Measurements from ENCODE around the gene ARL6IP4. TPM values are rescaled to one million over a fixed set of nuclear protein-coding genes. Genes with fewer than 3 reads are reported as not detected.

ARL6IP4 gene
- total RNA-seq, 2 experiments from 2014 or later: 159 to 177 TPM

DNA sequence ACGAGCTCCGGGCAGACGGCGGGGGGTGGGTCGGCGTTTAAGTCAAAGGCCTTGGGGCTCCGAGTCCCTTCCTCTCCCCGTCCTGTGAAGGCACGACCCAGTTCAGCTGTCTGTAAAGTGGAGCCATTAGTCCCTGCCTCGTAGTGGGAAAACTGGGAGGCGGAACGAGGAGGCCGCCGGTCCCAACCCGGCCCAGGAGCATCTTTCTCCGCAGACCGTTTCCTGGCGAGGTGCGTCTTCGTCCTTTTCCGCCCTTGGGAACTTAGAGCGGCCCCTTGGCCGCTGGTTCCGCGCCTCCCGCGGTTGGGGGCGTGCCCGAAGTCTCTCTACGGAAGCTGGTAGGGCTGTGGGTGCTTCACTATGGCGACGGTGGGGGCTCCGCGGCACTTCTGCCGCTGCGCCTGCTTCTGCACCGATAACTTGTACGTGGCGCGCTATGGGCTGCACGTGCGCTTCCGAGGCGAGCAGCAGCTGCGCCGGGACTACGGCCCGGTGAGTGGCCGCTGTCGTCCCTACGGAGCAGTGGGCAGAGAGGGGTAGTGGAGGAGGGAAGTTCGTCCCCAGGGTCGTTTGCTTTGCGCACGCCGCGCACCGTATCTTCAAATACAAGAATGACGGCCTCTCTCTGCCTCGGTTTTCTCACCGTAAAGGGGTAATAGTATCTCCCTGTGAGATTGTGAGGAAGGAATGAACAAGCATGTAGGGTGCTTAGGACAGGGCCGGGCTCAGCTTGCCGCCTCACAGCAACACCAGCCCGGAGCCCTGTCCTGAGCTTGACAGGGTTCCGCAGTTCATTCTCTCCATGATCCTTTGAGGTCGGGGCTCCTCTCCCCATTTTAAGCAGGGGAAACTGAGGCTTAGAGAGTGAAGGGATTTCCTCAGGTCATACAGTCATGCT, 5.3 kb upstream of the ARL6IP4 start, which contains the start of gene OGFOD2:
OGFOD2 (plus strand) TSS at position 353 of the 898 bp plus-strand sequence; CDS start at position 361, 8 bp downstream.
- Mint-ChIP-seq H3K4me3 (peak within 1 kb of the TSS; percentile 90), H3K27ac (peak within 1 kb of the TSS; percentile 100), H3K4me1 (ENCODE audit: low read depth) (peaks cover 39% of the 10 kb centered on the region), H3K9me3 (no peaks in the 10 kb centered on the region), H3K27me3 (ENCODE audit: low read depth) (no peaks in the 10 kb centered on the region), H3K36me3 (ENCODE audit: low read depth) (no peaks in the 10 kb centered on the region)
- peak; percentile 95 for DNase-seq
- intact Hi-C loops (cut with micrococcal nuclease): loop anchor here (1.0 to 10.0 kb wide), 14 partner anchors 28 to 740 kb away; partner anchors contain the start of genes ATP6V0A2, DDX55, KNTC1 and PITPNM2
- CTCF ChIA-PET: interaction anchor here (0.9 to 1.1 kb wide), 3 partner anchors 181 to 627 kb away, joined by 3 to 4 read pairs (median 3); no protein-coding TSS in a partner anchor

GRCh38 chr12:122975790-122976647, 4.5 kb upstream of the ARL6IP4 start:
- DNase-seq: no peak
- intact Hi-C loops (cut with micrococcal nuclease): loop anchor here (1.0 to 10.0 kb wide), 9 partner anchors 49 to 739 kb away; partner anchors contain the start of genes ATP6V0A2, DDX55, PITPNM2 and RILPL2
- H3K27ac Mint-ChIP-seq: peak overlapping the region; percentile 100
- peaks cover 40% of the 10 kb centered on the region for H3K4me1 Mint-ChIP-seq (ENCODE audit: low read depth)
- no peaks in the 10 kb centered on the region for H3K9me3 Mint-ChIP-seq
- H3K4me3 Mint-ChIP-seq: peak overlapping the region; percentile 90
- H3K36me3 Mint-ChIP-seq (ENCODE audit: low read depth): peaks cover 1% of the 10 kb centered on the region
- no peaks in the 10 kb centered on the region for H3K27me3 Mint-ChIP-seq (ENCODE audit: low read depth)
- CTCF ChIA-PET: interaction anchor here (0.5 kb wide), 1 partner anchor 561 kb away, joined by 4 read pairs; no protein-coding TSS in a partner anchor

- CTCF ChIA-PET: interaction anchor here (0.5 kb wide), 1 partner anchor 562 kb away, joined by 4 read pairs; no protein-coding TSS in a partner anchor
Measured at GRCh38 chr12:122976648-122976975, 3.9 kb upstream of the ARL6IP4 start.

GRCh38 chr12:122977153-122977552, 3.3 kb upstream of the ARL6IP4 start:
- H3K36me3 Mint-ChIP-seq (ENCODE audit: low read depth): peaks cover 10% of the 10 kb centered on the region
- H3K9me3 Mint-ChIP-seq: no peaks in the 10 kb centered on the region
- H3K4me1 Mint-ChIP-seq (ENCODE audit: low read depth): peaks cover 49% of the 10 kb centered on the region
- H3K27ac Mint-ChIP-seq: no peak overlapping the region
- H3K27me3 Mint-ChIP-seq (ENCODE audit: low read depth): no peaks in the 10 kb centered on the region
- CTCF ChIA-PET: no interaction called here
- intact Hi-C loops (cut with micrococcal nuclease): loop anchor here (10.0 kb wide), 2 partner anchors 458 to 738 kb away; partner anchors contain the start of genes ATP6V0A2 and RILPL2
- no peak for DNase-seq
- H3K4me3 Mint-ChIP-seq: peak overlapping the region; percentile 39

More at GRCh38 chr12:122976648-122976975, 3.9 kb upstream of the ARL6IP4 start:
- peaks cover 5% of the 10 kb centered on the region for H3K36me3 Mint-ChIP-seq (ENCODE audit: low read depth)
- DNase-seq: no peak
- H3K27me3 Mint-ChIP-seq (ENCODE audit: low read depth): no peaks in the 10 kb centered on the region
- no peak overlapping the region for H3K27ac Mint-ChIP-seq
- H3K4me3 Mint-ChIP-seq: peak overlapping the region; percentile 90
- intact Hi-C loops (cut with micrococcal nuclease): loop anchor here (10.0 kb wide), 2 partner anchors 458 to 738 kb away; partner anchors contain the start of genes ATP6V0A2 and RILPL2
- H3K9me3 Mint-ChIP-seq: no peaks in the 10 kb centered on the region
- H3K4me1 Mint-ChIP-seq (ENCODE audit: low read depth): peaks cover 43% of the 10 kb centered on the region

DNA sequence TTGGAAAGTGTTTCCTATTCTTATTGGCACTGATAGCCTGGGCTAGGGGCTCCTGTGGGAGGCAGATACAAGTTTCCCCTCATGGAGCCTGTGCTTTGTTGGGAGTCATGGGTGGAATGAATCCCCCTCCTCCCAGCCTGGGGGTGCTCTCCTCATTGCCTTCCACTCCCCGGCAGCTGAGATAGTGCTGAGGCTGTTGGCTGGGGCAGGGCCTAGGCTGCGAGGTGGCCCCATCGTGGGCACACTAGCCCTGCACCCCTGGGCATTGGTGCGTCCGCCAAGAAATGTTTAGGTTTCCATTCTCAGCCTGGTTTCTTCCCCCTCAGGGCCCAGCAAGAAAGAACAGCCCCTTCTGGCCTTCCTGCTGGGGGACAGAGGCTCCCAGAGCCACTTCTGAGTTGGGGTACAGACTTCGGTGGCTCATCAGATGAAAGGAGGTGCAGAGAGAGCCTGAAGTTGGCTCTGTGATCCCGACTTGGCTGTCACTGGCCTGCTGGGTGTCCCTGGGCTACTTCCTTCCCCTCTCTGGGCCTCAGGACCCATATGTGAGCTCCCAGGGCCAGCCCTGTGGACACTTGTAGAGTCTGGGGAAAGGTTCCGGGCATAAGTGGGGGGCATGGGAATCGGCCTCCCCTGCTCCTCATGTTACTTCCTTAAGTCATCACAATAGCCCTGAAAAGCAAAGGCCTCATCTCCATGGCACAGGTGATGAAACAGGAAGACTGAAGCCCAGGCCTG, 2.7 kb upstream of the ARL6IP4 start:
- Mint-ChIP-seq H3K4me3 (peak overlapping the region; percentile 12), H3K27ac (peak overlapping the region; percentile 47), H3K36me3 (ENCODE audit: low read depth) (peaks cover 11% of the 10 kb centered on the region), H3K9me3 (no peaks in the 10 kb centered on the region), H3K27me3 (ENCODE audit: low read depth) (no peaks in the 10 kb centered on the region), H3K4me1 (ENCODE audit: low read depth) (peaks cover 52% of the 10 kb centered on the region)
- DNase-seq: no peak
- CTCF ChIA-PET: interaction anchor here (0.6 kb wide), 1 partner anchor 101 kb away, joined by 3 read pairs; no protein-coding TSS in a partner anchor
- intact Hi-C loops (cut with micrococcal nuclease): loop anchor here (10.0 kb wide), 2 partner anchors 457 to 737 kb away; partner anchors contain the start of genes ATP6V0A2 and RILPL2

GRCh38 chr12:122978507-122978955, 1.9 kb upstream of the ARL6IP4 start:
- CTCF ChIA-PET: interaction anchor here (0.6 kb wide), 2 partner anchors 102 to 185 kb away, joined by 3 read pairs; no protein-coding TSS in a partner anchor

DNA sequence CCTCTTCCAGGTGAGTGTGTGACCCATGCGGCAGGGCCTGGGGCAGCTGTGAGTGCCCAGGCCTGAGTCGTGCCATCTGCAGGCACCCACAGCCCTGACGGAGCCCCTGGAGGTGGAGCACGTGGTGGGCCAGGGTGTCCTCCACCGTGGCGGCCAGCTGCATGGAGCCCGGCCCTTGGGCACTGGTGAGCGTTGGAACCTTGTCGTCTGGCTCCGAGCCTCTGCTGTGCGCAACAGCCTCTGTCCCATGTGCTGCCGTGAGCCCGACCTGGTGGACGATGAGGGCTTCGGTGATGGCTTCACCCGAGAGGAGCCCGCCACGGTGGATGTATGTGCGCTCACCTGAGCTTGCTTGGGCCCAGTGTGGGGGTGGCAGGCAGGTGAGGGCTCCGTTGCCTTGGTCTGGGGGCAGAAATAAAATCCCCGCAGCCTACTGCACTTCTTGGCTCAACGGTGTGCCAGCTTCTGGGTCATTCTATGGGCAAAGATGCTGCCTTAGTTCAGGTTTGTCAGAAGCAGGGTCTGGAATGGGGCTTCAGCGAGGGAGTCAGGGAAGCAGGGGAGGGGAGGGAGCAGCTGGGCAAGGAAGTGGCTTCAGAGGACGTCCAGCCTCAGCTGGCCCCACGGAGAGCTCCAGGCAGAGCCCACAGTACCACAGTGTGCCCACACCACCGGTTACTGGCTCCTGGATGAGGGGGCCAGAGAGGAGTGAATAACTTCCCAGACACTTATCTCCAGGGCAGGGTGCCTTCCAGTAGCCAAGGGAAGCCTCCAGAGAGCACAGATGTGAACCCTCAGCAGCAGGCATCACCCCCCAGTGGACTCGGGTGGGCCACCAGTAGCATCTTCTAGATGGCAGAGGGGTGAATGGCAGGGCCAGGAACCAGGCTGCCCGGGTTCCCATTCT, 1.2 kb upstream of the ARL6IP4 start:
- H3K4me1 Mint-ChIP-seq (ENCODE audit: low read depth): peaks cover 60% of the 10 kb centered on the region

More at GRCh38 chr12:122978507-122978955, 1.9 kb upstream of the ARL6IP4 start:
- Mint-ChIP-seq H3K4me3 (no peak overlapping the region), H3K4me1 (ENCODE audit: low read depth) (peaks cover 58% of the 10 kb centered on the region), H3K27me3 (ENCODE audit: low read depth) (no peaks in the 10 kb centered on the region), H3K36me3 (ENCODE audit: low read depth) (peaks cover 11% of the 10 kb centered on the region), H3K9me3 (no peaks in the 10 kb centered on the region), H3K27ac (no peak overlapping the region)
- no peak for DNase-seq
- intact Hi-C loops (cut with micrococcal nuclease): loop anchor here (10.0 kb wide), 2 partner anchors 456 to 736 kb away; partner anchors contain the start of genes ATP6V0A2 and RILPL2

DNA sequence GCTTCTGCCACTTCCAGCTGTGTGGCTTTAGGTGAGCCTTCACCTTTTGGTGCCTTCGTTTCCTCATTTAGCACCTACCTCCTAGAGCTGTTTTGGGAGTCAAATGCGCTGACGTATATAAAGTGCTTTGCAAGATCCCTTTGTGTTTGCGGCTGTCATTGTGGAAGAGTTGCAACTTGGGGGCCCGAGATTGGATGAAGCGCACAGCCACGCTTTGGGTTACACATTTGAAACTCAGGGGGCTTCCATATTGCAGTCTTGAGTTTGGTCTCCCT, 636 bp upstream of the ARL6IP4 start:
- intact Hi-C loops (cut with micrococcal nuclease): loop anchor here (1.0 to 10.0 kb wide), 3 partner anchors 96 to 735 kb away; partner anchors contain the start of genes ATP6V0A2 and RILPL2

More for the DNA sequence above, 1.2 kb upstream of the ARL6IP4 start:
- peak overlapping the region; percentile 46 for H3K27ac Mint-ChIP-seq
- CTCF ChIA-PET: interaction anchor here (0.6 to 0.7 kb wide), 3 partner anchors 46 to 185 kb away, joined by 3 read pairs; no protein-coding TSS in a partner anchor
- peaks cover 11% of the 10 kb centered on the region for H3K36me3 Mint-ChIP-seq (ENCODE audit: low read depth)
- intact Hi-C loops (cut with micrococcal nuclease): loop anchor here (10.0 kb wide), 2 partner anchors 456 to 736 kb away; partner anchors contain the start of genes ATP6V0A2 and RILPL2
- no peaks in the 10 kb centered on the region for H3K27me3 Mint-ChIP-seq (ENCODE audit: low read depth)
- no peak for DNase-seq
- no peaks in the 10 kb centered on the region for H3K9me3 Mint-ChIP-seq
- peak overlapping the region; percentile 81 for H3K4me3 Mint-ChIP-seq

DNA sequence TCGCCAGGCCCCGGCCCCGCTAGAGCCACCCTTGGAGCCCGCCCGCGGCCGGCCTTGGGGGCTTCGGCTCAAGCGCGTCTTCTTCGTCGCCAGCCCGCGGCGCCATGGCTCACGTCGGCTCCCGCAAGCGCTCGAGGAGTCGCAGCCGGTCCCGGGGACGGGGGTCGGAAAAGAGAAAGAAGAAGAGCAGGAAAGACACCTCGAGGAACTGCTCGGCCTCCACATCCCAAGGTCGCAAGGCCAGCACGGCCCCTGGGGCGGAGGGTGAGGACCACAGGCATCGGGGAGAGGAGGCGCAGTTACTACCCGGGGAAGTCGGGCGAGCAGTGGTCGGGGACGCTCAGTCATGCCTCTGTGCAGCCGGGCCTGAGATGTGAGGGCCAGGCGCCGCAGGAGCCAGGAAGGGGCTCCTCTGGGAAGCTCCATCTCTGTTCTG, 573 bp downstream of the ARL6IP4 start:
- DNase-seq: peak; percentile 25
- intact Hi-C loops (cut with micrococcal nuclease): no loop called here
- Mint-ChIP-seq H3K27ac (peak overlapping the region; percentile 84), H3K36me3 (ENCODE audit: low read depth) (peaks cover 11% of the 10 kb centered on the region), H3K4me3 (peak overlapping the region; percentile 81), H3K4me1 (ENCODE audit: low read depth) (peaks cover 58% of the 10 kb centered on the region), H3K9me3 (no peaks in the 10 kb centered on the region), H3K27me3 (ENCODE audit: low read depth) (no peaks in the 10 kb centered on the region)
- CTCF ChIA-PET: interaction anchor here (0.8 kb wide), 1 partner anchor 101 kb away, joined by 3 read pairs; no protein-coding TSS in a partner anchor

More for the DNA sequence above, 636 bp upstream of the ARL6IP4 start:
- Mint-ChIP-seq H3K27me3 (ENCODE audit: low read depth) (no peaks in the 10 kb centered on the region), H3K4me3 (peak overlapping the region; percentile 81), H3K36me3 (ENCODE audit: low read depth) (peaks cover 11% of the 10 kb centered on the region), H3K9me3 (no peaks in the 10 kb centered on the region), H3K4me1 (ENCODE audit: low read depth) (peaks cover 62% of the 10 kb centered on the region), H3K27ac (peak overlapping the region; percentile 82)
- CTCF ChIA-PET: interaction anchor here (0.5 to 0.7 kb wide), 2 partner anchors 45 to 254 kb away, joined by 3 to 4 read pairs; no protein-coding TSS in a partner anchor
- DNase-seq: no peak

Data from activated naive CD4-positive, alpha-beta T cell treated with anti-CD3 and anti-CD28 coated beads for 36 hours (primary cell).